RWPE1 (cell line): ENCODE results near the gene GPR158.
"Not testable (repeated sequence)": the region's sequence is repeated elsewhere in the genome, so short reads cannot be mapped to it uniquely, and the experiment has no call there.

ENCODE experiments used
- CTCF ChIA-PET: fragments of 350-600 bp; sonication (Branson Sonifier 250); formaldehyde crosslinking; extraction: SDS; loops from one replicate; lab custom pipeline; 2021; lab: Yijun Ruan, JAX
- POLR2A ChIA-PET: fragments of 400-600 bp; formaldehyde crosslinking; extraction: SDS; loops from one replicate; lab custom pipeline; 2020; ENCODE audit warnings: antibody characterized with exemption; ENCODE audit not compliant: low non-redundant PET; lab: Yijun Ruan, JAX
- DNase-seq: peaks from one replicate; pipeline ENCODE4 v3.0.0; 2012; ENCODE audit warnings: low spot score
- H3K27ac ChIP-seq: fragments of 450-650 bp; 2 replicates; pipeline ENCODE4 v1.5.1; 2017
- CTCF ChIP-seq: fragments of 450-650 bp; conservative IDR thresholded peaks from 2 replicates; pipeline ENCODE4 v1.5.1; 2017; ENCODE audit warnings: low read depth, mild to moderate bottlenecking

The GPR158 gene

GRCh38 chr10:25382029-25382810 is 207.4 kb downstream of the GPR158 start:
- H3K27ac ChIP-seq = no peak overlapping the region
- POLR2A ChIA-PET = interaction anchor here (1.1 kb wide), 1 partner anchor 9 kb away, joined by 5 read pairs; no protein-coding TSS in a partner anchor
- DNase-seq = no peak
- no peak for TF ChIP-seq CTCF
- CTCF ChIA-PET = no interaction called here

DNA sequence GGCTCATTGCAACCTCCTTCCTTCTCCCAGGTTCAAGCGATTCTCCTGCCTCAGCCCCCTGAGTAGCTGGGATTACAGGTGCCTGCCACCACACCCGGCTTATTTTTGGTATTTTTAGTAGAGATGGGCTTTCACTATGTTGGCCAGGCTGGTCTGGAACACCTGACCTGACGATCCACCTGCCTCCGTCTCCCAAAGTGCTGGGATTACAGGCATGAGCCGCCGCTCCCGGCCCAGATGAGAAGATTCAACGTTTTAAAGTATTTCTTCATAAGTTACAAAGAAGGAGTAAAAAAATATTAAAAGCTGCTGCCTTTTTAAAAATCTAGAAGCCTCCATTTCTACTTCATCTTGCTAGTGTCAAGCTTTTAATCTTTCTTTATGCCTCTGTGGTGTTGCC is 208.1 kb downstream of the GPR158 start:
- not testable (repeated sequence) for DNase-seq, H3K27ac ChIP-seq
- CTCF ChIA-PET = interaction anchor here (0.7 kb wide), 1 partner anchor 1604 kb away, joined by 3 read pairs; no protein-coding TSS in a partner anchor
- POLR2A ChIA-PET = interaction anchor here (1.1 kb wide), 1 partner anchor 10 kb away, joined by 5 read pairs; no protein-coding TSS in a partner anchor

- no peak overlapping the region for H3K27ac ChIP-seq
- no peak for DNase-seq
- ChIA-PET CTCF (interaction anchor here (0.7 kb wide), 1 partner anchor 660 kb away, joined by 3 read pairs; no protein-coding TSS in a partner anchor), POLR2A (interaction anchor here (1.1 kb wide), 1 partner anchor 11 kb away, joined by 5 read pairs; no protein-coding TSS in a partner anchor)
- TF ChIP-seq CTCF = no peak
Observed at GRCh38 chr10:25383686-25384085, 208.9 kb downstream of the GPR158 start.

- ChIA-PET CTCF (interaction anchor here (0.6 to 0.7 kb wide), 2 partner anchors 479 to 659 kb away, joined by 3 to 5 read pairs; no protein-coding TSS in a partner anchor), POLR2A (no interaction called here)
- H3K27ac ChIP-seq = no peak overlapping the region
- DNase-seq = no peak
- TF ChIP-seq CTCF = no peak
Observed at GRCh38 chr10:25384618-25385017, 209.8 kb downstream of the GPR158 start.

GRCh38 chr10:25388188-25388861 is 213.5 kb downstream of the GPR158 start:
- TF ChIP-seq CTCF = no peak
- POLR2A ChIA-PET = no interaction called here

GRCh38 chr10:25388862-25389206 is 214.0 kb downstream of the GPR158 start:
- no peak overlapping the region for H3K27ac ChIP-seq
- DNase-seq = no peak
- no peak for TF ChIP-seq CTCF
- POLR2A ChIA-PET = no interaction called here
- CTCF ChIA-PET = no interaction called here

More at GRCh38 chr10:25388188-25388861, 213.5 kb downstream of the GPR158 start:
- H3K27ac ChIP-seq = no peak overlapping the region
- no peak for DNase-seq
- CTCF ChIA-PET = no interaction called here
